ENCODE results near the gene GCC2.

GRCh38 chr2:108441712-108442111 is 7.3 kb upstream of the GCC2 start:
- TF ChIP-seq CTCF (conservative IDR thresholded peaks at IDR 0.05; ENCODE audit: low read depth in 2 of 2) (no peak), POLR2AphosphoS5 (IDR thresholded peaks at IDR 0.05; ENCODE audit: low read depth) (no peak), EZH2phosphoT487 (IDR thresholded peaks at IDR 0.05; ENCODE audit: unreplicated experiment) (no peak), EZH2 (IDR thresholded peaks at IDR 0.05; ENCODE audit: low read depth, unreplicated experiment) (no peak), JUNB (IDR thresholded peaks at IDR 0.05; ENCODE audit: unreplicated experiment) (no peak), CREB1 (CRISPR knock-in tag; IDR thresholded peaks at IDR 0.05; ENCODE audit: low read depth) (no peak), NANOG (IDR thresholded peaks at IDR 0.05; ENCODE audit: borderline replicate concordance) (no peak)
- TF ChIP-seq, protein P1, sequence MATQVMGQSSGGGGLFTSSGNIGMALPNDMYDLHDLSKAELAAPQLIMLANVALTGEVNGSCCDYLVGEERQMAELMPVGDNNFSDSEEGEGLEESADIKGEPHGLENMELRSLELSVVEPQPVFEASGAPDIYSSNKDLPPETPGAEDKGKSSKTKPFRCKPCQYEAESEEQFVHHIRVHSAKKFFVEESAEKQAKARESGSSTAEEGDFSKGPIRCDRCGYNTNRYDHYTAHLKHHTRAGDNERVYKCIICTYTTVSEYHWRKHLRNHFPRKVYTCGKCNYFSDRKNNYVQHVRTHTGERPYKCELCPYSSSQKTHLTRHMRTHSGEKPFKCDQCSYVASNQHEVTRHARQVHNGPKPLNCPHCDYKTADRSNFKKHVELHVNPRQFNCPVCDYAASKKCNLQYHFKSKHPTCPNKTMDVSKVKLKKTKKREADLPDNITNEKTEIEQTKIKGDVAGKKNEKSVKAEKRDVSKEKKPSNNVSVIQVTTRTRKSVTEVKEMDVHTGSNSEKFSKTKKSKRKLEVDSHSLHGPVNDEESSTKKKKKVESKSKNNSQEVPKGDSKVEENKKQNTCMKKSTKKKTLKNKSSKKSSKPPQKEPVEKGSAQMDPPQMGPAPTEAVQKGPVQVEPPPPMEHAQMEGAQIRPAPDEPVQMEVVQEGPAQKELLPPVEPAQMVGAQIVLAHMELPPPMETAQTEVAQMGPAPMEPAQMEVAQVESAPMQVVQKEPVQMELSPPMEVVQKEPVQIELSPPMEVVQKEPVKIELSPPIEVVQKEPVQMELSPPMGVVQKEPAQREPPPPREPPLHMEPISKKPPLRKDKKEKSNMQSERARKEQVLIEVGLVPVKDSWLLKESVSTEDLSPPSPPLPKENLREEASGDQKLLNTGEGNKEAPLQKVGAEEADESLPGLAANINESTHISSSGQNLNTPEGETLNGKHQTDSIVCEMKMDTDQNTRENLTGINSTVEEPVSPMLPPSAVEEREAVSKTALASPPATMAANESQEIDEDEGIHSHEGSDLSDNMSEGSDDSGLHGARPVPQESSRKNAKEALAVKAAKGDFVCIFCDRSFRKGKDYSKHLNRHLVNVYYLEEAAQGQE (IDR thresholded peaks at IDR 0.05; ENCODE audit: unreplicated experiment) = no peak
